ENCODE measurements around the gene CEP112.

CEP112 gene

GRCh38 chr17:65668211-65668610 lies 523.7 kb downstream of the CEP112 start:
- DNase-seq: no peak

GRCh38 chr17:65667656-65668055 lies 524.3 kb downstream of the CEP112 start:
- no peak for DNase-seq

GRCh38 chr17:65666876-65667321 lies 525.0 kb downstream of the CEP112 start:
- DNase-seq: no peak

- DNase-seq: no peak
Measured at GRCh38 chr17:65665966-65666365, 526.0 kb downstream of the CEP112 start.

GRCh38 chr17:65664696-65665095 lies 527.2 kb downstream of the CEP112 start:
- DNase-seq: no peak

GRCh38 chr17:65664266-65664665 lies 527.7 kb downstream of the CEP112 start:
- DNase-seq: no peak

- no peak for DNase-seq
Measured at GRCh38 chr17:65662196-65662595, 529.7 kb downstream of the CEP112 start.

GRCh38 chr17:65660947-65661346 lies 531.0 kb downstream of the CEP112 start:
- DNase-seq: no peak

- DNase-seq: no peak
Measured at GRCh38 chr17:65660078-65660477, 531.9 kb downstream of the CEP112 start.

- DNase-seq: no peak
Measured at GRCh38 chr17:65659512-65659911, 532.4 kb downstream of the CEP112 start.

GRCh38 chr17:65657251-65657828 lies 534.6 kb downstream of the CEP112 start:
- no peak for DNase-seq

- no peak for DNase-seq
Measured at GRCh38 chr17:65656390-65657250, 535.3 kb downstream of the CEP112 start.

GRCh38 chr17:65655706-65656105 lies 536.2 kb downstream of the CEP112 start:
- no peak for DNase-seq

- no peak for DNase-seq
Measured at GRCh38 chr17:65644545-65644944, 547.4 kb downstream of the CEP112 start.

- no peak for DNase-seq
Measured at GRCh38 chr17:65638221-65638975, 553.5 kb downstream of the CEP112 start.

GRCh38 chr17:65637786-65638185 lies 554.1 kb downstream of the CEP112 start:
- no peak for DNase-seq

- peak; percentile 13 for DNase-seq
Measured at GRCh38 chr17:65634533-65634932, 557.4 kb downstream of the CEP112 start.

- DNase-seq: peak; percentile 70
Measured at GRCh38 chr17:65633988-65634387, 557.9 kb downstream of the CEP112 start.

- no peak for DNase-seq
Measured at GRCh38 chr17:65633146-65633881, 558.6 kb downstream of the CEP112 start.

- no peak for DNase-seq
Measured at GRCh38 chr17:65630502-65630901, 561.4 kb downstream of the CEP112 start.

GRCh38 chr17:65629234-65629690 lies 562.7 kb downstream of the CEP112 start:
- DNase-seq: peak; percentile 1

GRCh38 chr17:65628644-65629036 lies 563.3 kb downstream of the CEP112 start:
- no peak for DNase-seq
